NCI-H1092 treated with DMSO at 0.1 percent for 48 hours (cell line): ENCODE results near the gene CACNB3.

ENCODE experiments used
- DNase-seq: peaks from one replicate; lab custom pipeline; 2025; lab: John Stamatoyannopoulos, UW

The CACNB3 gene

GRCh38 chr12:48788854-48789775, 29.2 kb upstream of the CACNB3 start, which contains the start of gene ADCY6:
Gene ADCY6 (minus strand): TSS chr12:48789089. CDS start chr12:48783434, 5,655 bp downstream.
- DNase-seq, result peak; percentile 4

GRCh38 chr12:48789858-48790326, 28.4 kb upstream of the CACNB3 start:
- no peak for DNase-seq

- DNase-seq, result no peak
Measured at GRCh38 chr12:48793696-48794095, 24.6 kb upstream of the CACNB3 start.

GRCh38 chr12:48794870-48795269, 23.4 kb upstream of the CACNB3 start:
- DNase-seq, result no peak

- peak; percentile 35 for DNase-seq
Measured at GRCh38 chr12:48795550-48796455, 22.5 kb upstream of the CACNB3 start.

- no peak for DNase-seq
Measured at GRCh38 chr12:48796976-48797375, 21.3 kb upstream of the CACNB3 start.

GRCh38 chr12:48800457-48800856, 17.8 kb upstream of the CACNB3 start:
- no peak for DNase-seq

GRCh38 chr12:48800971-48801370, 17.3 kb upstream of the CACNB3 start:
- no peak for DNase-seq

- no peak for DNase-seq
Measured at GRCh38 chr12:48803675-48804074, 14.6 kb upstream of the CACNB3 start.

GRCh38 chr12:48807981-48808380, 10.3 kb upstream of the CACNB3 start:
- no peak for DNase-seq

- no peak for DNase-seq
Measured at GRCh38 chr12:48810903-48811431, 7.3 kb upstream of the CACNB3 start.

GRCh38 chr12:48811437-48812090, 6.7 kb upstream of the CACNB3 start:
- DNase-seq, result no peak

- DNase-seq, result no peak
Measured at GRCh38 chr12:48812389-48812788, 5.9 kb upstream of the CACNB3 start.

- DNase-seq, result no peak
Measured at GRCh38 chr12:48813465-48814261, 4.6 kb upstream of the CACNB3 start.

GRCh38 chr12:48814262-48815125, 3.8 kb upstream of the CACNB3 start:
- DNase-seq, result peak; percentile 54

GRCh38 chr12:48815126-48816110, 2.9 kb upstream of the CACNB3 start:
- DNase-seq, result peak; percentile 70

GRCh38 chr12:48816143-48816854, 2.0 kb upstream of the CACNB3 start:
- DNase-seq, result no peak
